ENCODE results near the gene YAF2.

Gene YAF2

GRCh38 chr12:42141981-42142606, 96.0 kb downstream of the YAF2 start:
- DNase-seq (ENCODE audit: extremely low spot score) = no peak
- CTCF ChIA-PET = interaction anchor here (0.6 to 1.2 kb wide), 7 partner anchors 9 to 230 kb away, joined by 3 to 5 read pairs (median 4); no protein-coding TSS in a partner anchor
- POLR2A ChIA-PET = no interaction called here
- TF ChIP-seq CTCF (IDR thresholded peaks at IDR 0.05; ENCODE audit: control extremely low read depth, extremely low read depth, low read depth, missing control alignments) = no peak

- ChIA-PET CTCF (interaction anchor here (0.7 to 1.1 kb wide), 4 partner anchors 10 to 27 kb away, joined by 3 read pairs; no protein-coding TSS in a partner anchor), POLR2A (no interaction called here)
- DNase-seq (ENCODE audit: extremely low spot score) = no peak
- TF ChIP-seq CTCF (IDR thresholded peaks at IDR 0.05; ENCODE audit: control extremely low read depth, extremely low read depth, low read depth, missing control alignments) = no peak
Measured at GRCh38 chr12:42140901-42141300, 97.1 kb downstream of the YAF2 start.

GRCh38 chr12:42135259-42135814, 102.7 kb downstream of the YAF2 start:
- no peak for DNase-seq (ENCODE audit: extremely low spot score)
- CTCF ChIA-PET = interaction anchor here (0.8 to 1.4 kb wide), 3 partner anchors 14 to 237 kb away, joined by 3 to 4 read pairs (median 4); no protein-coding TSS in a partner anchor
- no peak for TF ChIP-seq CTCF (IDR thresholded peaks at IDR 0.05; ENCODE audit: control extremely low read depth, extremely low read depth, low read depth, missing control alignments)
- POLR2A ChIA-PET = no interaction called here

GRCh38 chr12:42130672-42131402, 107.2 kb downstream of the YAF2 start:
- POLR2A ChIA-PET = no interaction called here
- TF ChIP-seq CTCF (IDR thresholded peaks at IDR 0.05; ENCODE audit: control extremely low read depth, extremely low read depth, low read depth, missing control alignments) = no peak
- DNase-seq (ENCODE audit: extremely low spot score) = no peak
- CTCF ChIA-PET = interaction anchor here (0.7 to 0.8 kb wide), 4 partner anchors 9 to 241 kb away, joined by 3 read pairs; no protein-coding TSS in a partner anchor

- no peak for DNase-seq (ENCODE audit: extremely low spot score)
- peak; percentile 51 for TF ChIP-seq CTCF (IDR thresholded peaks at IDR 0.05; ENCODE audit: control extremely low read depth, extremely low read depth, low read depth, missing control alignments)
- POLR2A ChIA-PET = no interaction called here
- CTCF ChIA-PET = no interaction called here
Measured at GRCh38 chr12:42129595-42130204, 108.3 kb downstream of the YAF2 start.

GRCh38 chr12:42128888-42129287, 109.2 kb downstream of the YAF2 start:
- ChIA-PET CTCF (interaction anchor here (0.9 to 2.3 kb wide), 4 partner anchors 13 to 243 kb away, joined by 3 to 12 read pairs (median 4); no protein-coding TSS in a partner anchor), POLR2A (no interaction called here)
- no peak for DNase-seq (ENCODE audit: extremely low spot score)
- TF ChIP-seq CTCF (IDR thresholded peaks at IDR 0.05; ENCODE audit: control extremely low read depth, extremely low read depth, low read depth, missing control alignments) = no peak
